ENCODE results near the gene WWC2. TPM values are rescaled to one million over a fixed set of nuclear protein-coding genes. Genes with fewer than 3 reads are reported as not detected.

Gene WWC2
- total RNA-seq, 4 donors from 2014 or later = 4.6 to 40.4 (median 9.5) TPM

- no peaks in the 10 kb centered on the region for H3K27me3 ChIP-seq
- DNase-seq = no peak
- TF ChIP-seq POLR2A (IDR thresholded peaks at IDR 0.05) = no peak
- TF ChIP-seq CTCF (IDR thresholded peaks at IDR 0.05) = no peak
- no peak overlapping the region for H3K4me3 ChIP-seq
- no peaks in the 10 kb centered on the region for H3K9me3 ChIP-seq
- no peaks in the 10 kb centered on the region for H3K4me1 ChIP-seq
- no peaks in the 10 kb centered on the region for H3K36me3 ChIP-seq
- H3K27ac ChIP-seq = no peak overlapping the region
Measured at GRCh38 chr4:183329954-183330742, 231.1 kb downstream of the WWC2 start.

GRCh38 chr4:183330841-183331240, 231.8 kb downstream of the WWC2 start:
- H3K27ac ChIP-seq = no peak overlapping the region
- H3K36me3 ChIP-seq = no peaks in the 10 kb centered on the region
- no peak for DNase-seq
- no peaks in the 10 kb centered on the region for H3K27me3 ChIP-seq
- no peak overlapping the region for H3K4me3 ChIP-seq
- H3K9me3 ChIP-seq = no peaks in the 10 kb centered on the region
- no peak for TF ChIP-seq CTCF (IDR thresholded peaks at IDR 0.05)
- TF ChIP-seq POLR2A (IDR thresholded peaks at IDR 0.05) = no peak
- no peaks in the 10 kb centered on the region for H3K4me1 ChIP-seq

GRCh38 chr4:183332447-183332846, 233.4 kb downstream of the WWC2 start:
- no peak for TF ChIP-seq POLR2A (IDR thresholded peaks at IDR 0.05)
- no peak for TF ChIP-seq CTCF (IDR thresholded peaks at IDR 0.05)
- no peaks in the 10 kb centered on the region for H3K9me3 ChIP-seq

GRCh38 chr4:183333202-183333601, 234.1 kb downstream of the WWC2 start:
- Histone ChIP-seq H3K4me3 (no peak overlapping the region), H3K4me1 (no peaks in the 10 kb centered on the region), H3K27ac (no peak overlapping the region), H3K36me3 (no peaks in the 10 kb centered on the region), H3K9me3 (no peaks in the 10 kb centered on the region), H3K27me3 (no peaks in the 10 kb centered on the region)
- TF ChIP-seq POLR2A (IDR thresholded peaks at IDR 0.05) (no peak), CTCF (IDR thresholded peaks at IDR 0.05) (no peak)
- DNase-seq = no peak

More at GRCh38 chr4:183332447-183332846, 233.4 kb downstream of the WWC2 start:
- DNase-seq = no peak
- H3K36me3 ChIP-seq = no peaks in the 10 kb centered on the region
- H3K27ac ChIP-seq = no peak overlapping the region
- H3K27me3 ChIP-seq = no peaks in the 10 kb centered on the region
- H3K4me1 ChIP-seq = no peaks in the 10 kb centered on the region
- H3K4me3 ChIP-seq = no peak overlapping the region

- TF ChIP-seq POLR2A (IDR thresholded peaks at IDR 0.05) = no peak
- TF ChIP-seq CTCF (IDR thresholded peaks at IDR 0.05) = no peak
- peak in 1 of 3 donors; percentile 55 for DNase-seq
Measured at GRCh38 chr4:183333983-183334382, 234.9 kb downstream of the WWC2 start.

More at GRCh38 chr4:183333983-183334382, 234.9 kb downstream of the WWC2 start:
- Histone ChIP-seq H3K36me3 (no peaks in the 10 kb centered on the region), H3K27me3 (no peaks in the 10 kb centered on the region), H3K9me3 (no peaks in the 10 kb centered on the region), H3K4me3 (no peak overlapping the region), H3K4me1 (no peaks in the 10 kb centered on the region), H3K27ac (no peak overlapping the region)

Data from Peyer's patch (tissue), 4 donors.